ENCODE measurements around the gene C7orf25.

C7orf25 gene

DNA sequence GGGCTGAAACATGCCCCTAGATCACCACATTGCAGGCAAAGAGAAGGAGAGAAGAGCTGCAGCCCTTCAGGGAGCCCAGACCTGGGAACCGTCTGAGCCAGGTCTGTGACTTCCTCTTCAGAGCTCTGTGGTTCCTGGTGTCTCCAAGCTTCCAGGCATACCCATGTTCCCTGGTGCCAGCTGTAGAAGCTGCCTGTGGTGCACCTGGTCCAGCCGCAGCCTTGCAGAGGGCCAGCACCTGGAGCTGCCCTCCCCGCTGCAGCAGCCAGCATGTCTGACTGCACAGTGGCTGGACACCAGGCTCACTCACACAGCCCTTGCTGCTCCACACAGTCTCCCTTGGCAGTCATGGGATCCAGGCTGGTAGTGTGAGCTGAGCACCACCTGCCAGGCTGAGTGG, 33.6 kb downstream of the C7orf25 start:
- 100% methylated on average over 2 to 3 of the region's 3 CpGs for WGBS, 2 experiments (ENCODE audit: insufficient coverage in 2 of 2)
- Histone ChIP-seq H3K27ac (ENCODE audit: low read depth, low read length, severe bottlenecking) (no peak overlapping the region), H3K4me1 (ENCODE audit: control insufficient read depth, insufficient read depth, low read length, poor library complexity, severe bottlenecking) (no peaks in the 10 kb centered on the region), H3K4me3 (ENCODE audit: extremely low read depth, insufficient read depth, low read length, poor library complexity, severe bottlenecking) (no peak overlapping the region), H3K9me3 (ENCODE audit: control insufficient read depth, low read length) (no peaks in the 10 kb centered on the region), H3K36me3 (ENCODE audit: control insufficient read depth, insufficient read depth, low read length) (no peaks in the 10 kb centered on the region)

DNA sequence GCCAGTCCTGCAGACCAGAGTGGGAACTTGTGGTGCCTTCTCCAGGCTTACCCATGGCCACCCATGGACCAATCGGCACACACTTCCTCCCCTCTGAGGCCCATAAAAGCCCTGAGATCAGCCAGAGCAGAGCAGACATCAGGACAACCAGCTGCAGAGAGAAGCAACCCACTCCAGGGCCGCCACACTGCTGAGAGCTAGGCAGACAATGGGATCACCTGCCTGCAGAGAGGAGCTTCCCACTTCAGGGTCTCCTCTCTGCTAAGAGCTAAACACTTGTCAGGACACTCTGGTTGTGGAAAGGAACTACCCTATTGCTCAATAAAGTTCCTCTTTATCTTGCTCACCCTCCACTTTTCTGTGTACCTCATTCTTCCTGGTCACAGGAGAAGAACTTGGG, 34.0 kb downstream of the C7orf25 start:
- Histone ChIP-seq H3K4me3 (ENCODE audit: extremely low read depth, insufficient read depth, low read length, poor library complexity, severe bottlenecking) (no peak overlapping the region), H3K4me1 (ENCODE audit: control insufficient read depth, insufficient read depth, low read length, poor library complexity, severe bottlenecking) (no peaks in the 10 kb centered on the region), H3K9me3 (ENCODE audit: control insufficient read depth, low read length) (no peaks in the 10 kb centered on the region), H3K27ac (ENCODE audit: low read depth, low read length, severe bottlenecking) (no peak overlapping the region), H3K36me3 (ENCODE audit: control insufficient read depth, insufficient read depth, low read length) (no peaks in the 10 kb centered on the region)
- WGBS, 2 experiments (ENCODE audit: insufficient coverage in 2 of 2), result 82 to 100% methylated on average over 1 to 2 of the region's 2 CpGs

DNA sequence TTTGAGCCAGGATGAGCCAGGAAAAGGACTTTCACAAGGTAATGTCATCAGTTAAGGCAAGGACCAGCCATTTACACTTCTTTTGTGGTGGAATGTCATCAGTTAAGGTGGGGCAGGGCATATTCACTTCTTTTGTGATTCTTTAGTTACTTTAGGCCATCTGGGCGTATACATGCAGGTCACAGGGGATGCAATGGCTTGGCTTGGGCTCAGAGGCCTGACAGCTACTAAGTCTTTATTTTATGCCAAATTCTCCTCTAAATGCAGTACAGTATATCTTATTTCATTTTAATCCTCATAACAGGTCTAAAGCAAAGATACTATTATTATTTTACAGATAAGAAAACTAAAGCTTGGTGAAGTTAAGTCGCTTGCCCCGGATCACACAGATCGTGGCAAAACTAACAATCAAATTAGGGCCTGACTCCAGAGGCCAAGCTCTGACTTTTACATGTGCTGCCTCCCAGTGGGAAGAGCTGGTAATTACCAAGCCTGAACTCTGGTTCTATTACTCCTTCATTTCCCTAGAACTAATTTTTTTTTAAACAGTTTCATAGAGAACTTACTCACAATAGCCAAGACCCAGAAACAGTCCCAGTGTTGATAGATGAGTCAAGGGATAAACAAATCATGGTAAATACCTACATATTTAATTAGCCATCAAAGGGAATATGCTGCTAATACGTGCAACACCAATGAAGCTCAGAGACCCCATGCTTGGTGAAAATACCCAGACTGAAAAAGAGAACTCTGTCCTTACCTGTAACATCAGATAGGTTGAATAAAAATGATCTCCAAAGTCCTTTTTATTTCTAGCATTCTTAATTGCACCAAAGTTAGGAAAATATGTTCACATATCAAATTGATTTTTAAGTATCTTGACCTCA, 35.4 kb downstream of the C7orf25 start:
- no peak overlapping the region for H3K27ac ChIP-seq (ENCODE audit: low read depth, low read length, severe bottlenecking)
- H3K4me3 ChIP-seq (ENCODE audit: extremely low read depth, insufficient read depth, low read length, poor library complexity, severe bottlenecking), result no peak overlapping the region
- 67% methylated on average over 1 of the region's 5 CpGs; no CpG with 5 or more reads in 1 of the 2 experiments for WGBS, 2 experiments (ENCODE audit: insufficient coverage in 2 of 2)

DNA sequence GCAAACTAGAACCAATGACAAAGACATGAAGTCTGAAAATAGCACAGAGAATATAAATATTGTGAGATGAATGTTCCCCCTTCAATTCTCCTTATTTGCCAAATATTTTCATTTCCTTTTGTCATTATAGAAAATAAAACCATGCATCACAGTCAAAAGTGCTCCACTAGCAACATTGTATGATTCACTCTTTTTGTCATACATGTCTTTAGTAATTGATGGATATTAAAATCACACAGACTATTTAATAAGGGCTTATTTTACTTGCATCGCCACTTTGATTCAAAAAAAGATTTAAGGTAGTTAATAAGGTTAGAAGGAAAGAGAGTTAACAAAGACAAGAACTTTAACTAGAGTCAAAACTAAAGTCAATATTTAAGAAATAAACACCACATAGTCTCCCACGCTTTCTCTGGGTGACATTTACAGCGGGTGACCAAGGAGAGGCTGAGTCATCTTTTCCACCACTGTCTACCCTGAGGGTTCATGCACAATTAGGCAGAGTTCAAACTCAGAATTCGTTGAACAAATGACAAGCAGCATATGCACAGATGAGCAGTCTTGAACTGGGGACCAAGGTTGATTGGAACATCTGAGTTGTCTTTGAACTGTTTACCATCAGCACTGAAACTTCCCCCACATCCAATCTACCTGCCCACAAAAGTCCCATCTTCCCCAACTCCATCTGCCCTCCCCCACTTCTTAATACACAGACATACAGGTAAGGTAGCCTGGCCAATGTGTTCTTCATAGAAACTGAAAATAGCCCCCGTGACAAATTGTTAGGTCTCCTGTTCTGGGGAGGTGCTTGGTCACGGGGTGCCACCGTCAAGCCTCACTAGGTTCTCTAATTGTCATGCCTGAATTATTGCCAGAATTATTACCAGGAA, 42.5 kb downstream of the C7orf25 start:
- H3K36me3 ChIP-seq (ENCODE audit: control insufficient read depth, insufficient read depth, low read length), result no peaks in the 10 kb centered on the region
- no peak overlapping the region for H3K27ac ChIP-seq (ENCODE audit: low read depth, low read length, severe bottlenecking)
- no peaks in the 10 kb centered on the region for H3K9me3 ChIP-seq (ENCODE audit: control insufficient read depth, low read length)
- H3K4me1 ChIP-seq (ENCODE audit: control insufficient read depth, insufficient read depth, low read length, poor library complexity, severe bottlenecking), result no peaks in the 10 kb centered on the region
- 91 to 98% methylated on average over 5 to 6 of the region's 7 CpGs for WGBS, 2 experiments (ENCODE audit: insufficient coverage in 2 of 2)
- no peak overlapping the region for H3K4me3 ChIP-seq (ENCODE audit: extremely low read depth, insufficient read depth, low read length, poor library complexity, severe bottlenecking)

More for the DNA sequence above, 35.4 kb downstream of the C7orf25 start:
- H3K36me3 ChIP-seq (ENCODE audit: control insufficient read depth, insufficient read depth, low read length), result no peaks in the 10 kb centered on the region
- no peaks in the 10 kb centered on the region for H3K9me3 ChIP-seq (ENCODE audit: control insufficient read depth, low read length)
- H3K4me1 ChIP-seq (ENCODE audit: control insufficient read depth, insufficient read depth, low read length, poor library complexity, severe bottlenecking), result no peaks in the 10 kb centered on the region

DNA sequence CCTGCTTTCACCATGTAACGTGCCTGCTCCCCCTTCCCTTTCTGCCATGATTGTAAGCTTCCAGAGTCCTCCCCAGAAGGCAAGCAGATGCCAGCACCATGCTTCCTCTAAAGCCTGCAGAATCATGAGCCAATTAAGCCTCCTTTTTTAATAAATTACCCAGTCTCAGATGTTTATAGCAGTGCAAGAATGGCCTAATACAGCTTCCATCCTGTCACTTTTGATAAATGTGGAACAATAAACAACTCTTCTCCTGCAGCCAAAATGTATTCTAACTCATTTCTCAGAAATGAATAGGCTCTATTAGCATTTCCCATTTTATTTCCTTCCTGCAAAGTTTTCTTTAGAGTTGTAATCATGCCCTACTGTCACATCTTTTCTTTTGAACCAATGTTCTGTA, 43.4 kb downstream of the C7orf25 start:
- Histone ChIP-seq H3K4me3 (ENCODE audit: extremely low read depth, insufficient read depth, low read length, poor library complexity, severe bottlenecking) (no peak overlapping the region), H3K9me3 (ENCODE audit: control insufficient read depth, low read length) (no peaks in the 10 kb centered on the region), H3K36me3 (ENCODE audit: control insufficient read depth, insufficient read depth, low read length) (no peaks in the 10 kb centered on the region), H3K4me1 (ENCODE audit: control insufficient read depth, insufficient read depth, low read length, poor library complexity, severe bottlenecking) (no peaks in the 10 kb centered on the region), H3K27ac (ENCODE audit: low read depth, low read length, severe bottlenecking) (no peak overlapping the region)
- WGBS, 2 experiments (ENCODE audit: insufficient coverage in 2 of 2), result 86 to 100% methylated on average over 1 of the region's 1 CpG
